Ramos (cell line): ENCODE results near the gene LRRC71.

Experiments used
- in situ Hi-C: fragments of 300-500 bp; cut with MboI; formaldehyde crosslinking; loops from one replicate; pipeline ENCODE4 v1.14.3; 2022; ENCODE audit warnings: low sequenced_read_pairs; ENCODE audit not compliant: unreplicated experiment

LRRC71 gene

GRCh38 chr1:156903328-156904091 lies 16.9 kb upstream of the LRRC71 start:
- in situ Hi-C loops: no loop called here

- in situ Hi-C loops: no loop called here
Measured at GRCh38 chr1:156904187-156904959, 16.1 kb upstream of the LRRC71 start.

GRCh38 chr1:156905176-156905575 lies 15.3 kb upstream of the LRRC71 start:
- in situ Hi-C loops: no loop called here

GRCh38 chr1:156905651-156906050 lies 14.8 kb upstream of the LRRC71 start:
- in situ Hi-C loops: no loop called here

- in situ Hi-C loops: no loop called here
Measured at GRCh38 chr1:156906206-156906906, 14.1 kb upstream of the LRRC71 start.

- in situ Hi-C loops: no loop called here
Measured at GRCh38 chr1:156908541-156908940, 11.9 kb upstream of the LRRC71 start.

GRCh38 chr1:156908955-156909354 lies 11.5 kb upstream of the LRRC71 start:
- in situ Hi-C loops: no loop called here

- in situ Hi-C loops: no loop called here
Measured at GRCh38 chr1:156909671-156910070, 10.8 kb upstream of the LRRC71 start.

GRCh38 chr1:156910309-156910782 lies 10.1 kb upstream of the LRRC71 start:
- in situ Hi-C loops: no loop called here

GRCh38 chr1:156911577-156912298 lies 8.7 kb upstream of the LRRC71 start:
- in situ Hi-C loops: no loop called here

GRCh38 chr1:156912310-156912709 lies 8.1 kb upstream of the LRRC71 start:
- in situ Hi-C loops: no loop called here

- in situ Hi-C loops: no loop called here
Measured at GRCh38 chr1:156912861-156913808, 7.3 kb upstream of the LRRC71 start.

- in situ Hi-C loops: no loop called here
Measured at GRCh38 chr1:156913809-156914387, 6.5 kb upstream of the LRRC71 start.

GRCh38 chr1:156914440-156914856 lies 6.0 kb upstream of the LRRC71 start:
- in situ Hi-C loops: no loop called here

GRCh38 chr1:156921053-156921529 lies 659 bp downstream of the LRRC71 start:
- in situ Hi-C loops: no loop called here

- in situ Hi-C loops: no loop called here
Measured at GRCh38 chr1:156922986-156923669, 2.7 kb downstream of the LRRC71 start.

- in situ Hi-C loops: no loop called here
Measured at GRCh38 chr1:156923670-156924477, 3.4 kb downstream of the LRRC71 start.
